ENCODE results near the gene RETREG1. TPM values are rescaled to one million over a fixed set of nuclear protein-coding genes. Genes with fewer than 3 reads are reported as not detected.

RETREG1 gene
- 1.6 to 3.7 TPM (median 3.3 TPM) in 5 replicates for total RNA-seq (2022; extraction: Qiagen RNA extraction)

GRCh38 chr5:16616536-16617273 is at the start of gene RETREG1:
RETREG1 (minus strand) TSS chr5:16616997; CDS start chr5:16616971, 26 bp downstream.

GRCh38 chr5:16465544-16466432 is 151.0 kb downstream of the RETREG1 start, which contains the start of gene ZNF622:
ZNF622 (minus strand) TSS chr5:16465800; CDS start chr5:16465665, 135 bp downstream.

Other genes with a start within 250 kb of the RETREG1 start
- gene ZNF622, start 151.2 kb downstream of the RETREG1 start, total RNA-seq (2022; extraction: Qiagen RNA extraction): 60.3 to 64.3 TPM (median 63.7 TPM) in 5 replicates